Omental fat pad (tissue), 4 donors: ENCODE data around the gene MAP3K5. TPM values are rescaled to one million over a fixed set of nuclear protein-coding genes. Genes with fewer than 3 reads are reported as not detected.

Source experiments
- ATAC-seq: fragments of 150-250 bp; one replicate; pipeline ENCODE4 v1.9.1; 2016; ENCODE audit warnings: mild to moderate bottlenecking, moderate library complexity; ENCODE audit not compliant: low FRiP score
- DNase-seq: peaks from one replicate; pipeline ENCODE4 v3.0.0-alpha.2; 2019; ENCODE audit warnings: low spot score
- total RNA-seq, 4 donors: library from RNA; depleted of rRNA; stranded (reverse); fragments of >200 nt; gene quantifications; one replicate each; pipeline ENCODE4 v1.1.0, GENCODE V29; 2016
- TF ChIP-seq, protein P1 (sequence below), 3 donors: fragments of 450-650 bp; IDR thresholded peaks; one replicate each; pipeline ENCODE4 v1.5.1; 2016 to 2017; ENCODE audit warnings: antibody characterized with exemption in 3 of 3, mild to moderate bottlenecking in 3 of 3, moderate library complexity in 2 of 3

The MAP3K5 gene
- total RNA-seq, 4 donors from 2014 or later = 31.4 to 53.0 (median 47.2) TPM

DNA sequence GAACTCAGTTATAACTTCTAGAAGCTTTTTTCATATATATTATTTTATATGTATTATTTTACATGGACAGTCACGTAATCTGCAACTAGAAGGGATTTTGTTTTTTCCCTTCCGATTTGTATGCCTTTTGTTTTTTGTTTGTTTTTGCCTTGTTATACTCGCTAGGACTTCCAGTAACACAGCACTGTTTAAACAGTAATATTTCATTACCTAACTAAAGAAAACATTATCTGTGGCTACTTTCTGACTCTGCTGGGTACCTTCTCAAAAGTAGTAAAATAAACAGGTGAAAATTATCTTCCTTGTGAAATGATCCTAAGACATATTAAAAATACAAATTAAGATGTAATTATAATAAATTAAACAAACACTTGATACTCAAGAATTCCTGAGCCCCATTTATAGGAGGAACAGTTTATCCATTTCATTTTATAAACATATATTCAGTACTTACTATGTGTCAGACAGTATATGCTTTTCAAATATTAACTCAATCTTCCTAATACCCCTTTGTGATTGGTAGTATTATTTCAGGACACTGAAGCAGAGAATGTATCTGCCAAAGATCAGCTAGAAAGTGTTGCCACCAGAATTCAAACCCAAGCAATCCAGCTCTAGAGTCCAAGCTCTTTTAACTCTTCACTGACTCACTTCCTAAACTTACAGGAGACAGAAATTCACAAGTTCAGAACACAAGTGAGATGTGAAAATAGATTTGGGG, 65.3 kb downstream of the MAP3K5 start:
- ATAC-seq = no peak
- DNase-seq = no peak
- TF ChIP-seq, protein P1, sequence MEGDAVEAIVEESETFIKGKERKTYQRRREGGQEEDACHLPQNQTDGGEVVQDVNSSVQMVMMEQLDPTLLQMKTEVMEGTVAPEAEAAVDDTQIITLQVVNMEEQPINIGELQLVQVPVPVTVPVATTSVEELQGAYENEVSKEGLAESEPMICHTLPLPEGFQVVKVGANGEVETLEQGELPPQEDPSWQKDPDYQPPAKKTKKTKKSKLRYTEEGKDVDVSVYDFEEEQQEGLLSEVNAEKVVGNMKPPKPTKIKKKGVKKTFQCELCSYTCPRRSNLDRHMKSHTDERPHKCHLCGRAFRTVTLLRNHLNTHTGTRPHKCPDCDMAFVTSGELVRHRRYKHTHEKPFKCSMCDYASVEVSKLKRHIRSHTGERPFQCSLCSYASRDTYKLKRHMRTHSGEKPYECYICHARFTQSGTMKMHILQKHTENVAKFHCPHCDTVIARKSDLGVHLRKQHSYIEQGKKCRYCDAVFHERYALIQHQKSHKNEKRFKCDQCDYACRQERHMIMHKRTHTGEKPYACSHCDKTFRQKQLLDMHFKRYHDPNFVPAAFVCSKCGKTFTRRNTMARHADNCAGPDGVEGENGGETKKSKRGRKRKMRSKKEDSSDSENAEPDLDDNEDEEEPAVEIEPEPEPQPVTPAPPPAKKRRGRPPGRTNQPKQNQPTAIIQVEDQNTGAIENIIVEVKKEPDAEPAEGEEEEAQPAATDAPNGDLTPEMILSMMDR (IDR thresholded peaks at IDR 0.05) = no peak

DNA sequence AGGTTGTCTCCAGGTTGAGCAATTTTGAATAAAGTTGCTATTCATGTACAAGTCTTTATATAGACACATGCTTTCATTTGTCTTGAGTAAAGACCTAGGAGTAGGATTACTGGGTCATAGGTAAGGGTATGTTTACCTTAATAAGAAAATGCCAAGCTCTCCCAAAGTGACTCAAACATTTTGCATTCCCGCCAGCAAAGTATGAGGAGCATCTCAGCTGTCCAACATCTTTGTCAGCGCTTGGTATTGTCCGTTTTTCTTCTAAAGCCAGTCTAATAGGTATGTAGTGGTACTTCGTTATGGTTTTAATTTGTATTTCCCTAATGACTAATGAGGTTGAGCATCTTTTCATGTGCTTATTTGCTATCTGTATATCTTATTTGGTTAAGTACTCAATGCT, 67.2 kb downstream of the MAP3K5 start:
- TF ChIP-seq, protein P1 (IDR thresholded peaks at IDR 0.05) = no peak
- no peak for DNase-seq
- ATAC-seq = no peak

DNA sequence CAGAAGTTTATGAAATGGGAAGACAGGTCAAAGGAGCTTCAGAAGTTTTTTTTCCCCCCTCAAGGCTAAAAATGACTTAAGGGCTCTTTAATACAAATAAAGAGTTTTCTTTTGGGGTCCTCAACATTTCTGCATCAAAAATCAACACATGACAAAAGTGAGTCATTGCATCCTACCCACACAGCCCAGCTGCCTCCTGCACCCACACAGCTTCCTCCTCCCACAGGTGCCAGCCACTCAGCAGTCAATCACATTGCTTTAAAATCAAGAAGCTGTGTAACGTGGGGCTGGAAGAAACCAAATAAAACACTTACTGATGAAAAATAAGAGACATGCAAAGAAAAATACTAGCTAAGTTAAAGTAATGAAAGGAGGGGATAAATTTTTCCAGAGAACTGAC, 68.5 kb downstream of the MAP3K5 start:
- TF ChIP-seq, protein P1 (IDR thresholded peaks at IDR 0.05) = no peak
- DNase-seq (no peak), ATAC-seq (no peak)

DNA sequence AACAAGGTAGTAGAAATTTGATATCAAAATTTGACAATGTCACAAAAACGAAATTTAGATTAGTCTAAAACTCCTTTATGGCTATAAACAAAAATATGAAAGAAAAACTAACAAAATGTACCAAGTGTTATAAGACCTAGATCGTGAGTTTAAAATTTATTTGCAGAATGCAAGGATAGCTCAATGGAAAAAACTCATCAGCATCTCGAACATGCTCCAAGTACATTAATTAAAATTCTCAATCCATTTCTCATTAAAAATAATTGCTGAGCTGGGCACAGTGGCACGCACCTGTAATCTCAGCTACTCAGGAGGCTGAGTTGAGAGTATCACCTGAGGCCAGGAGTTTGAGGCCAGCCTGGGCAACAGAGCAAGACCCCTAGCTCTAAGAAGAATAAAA, 70.8 kb downstream of the MAP3K5 start:
- no peak for DNase-seq
- no peak for ATAC-seq
- TF ChIP-seq, protein P1 (IDR thresholded peaks at IDR 0.05) = no peak

DNA sequence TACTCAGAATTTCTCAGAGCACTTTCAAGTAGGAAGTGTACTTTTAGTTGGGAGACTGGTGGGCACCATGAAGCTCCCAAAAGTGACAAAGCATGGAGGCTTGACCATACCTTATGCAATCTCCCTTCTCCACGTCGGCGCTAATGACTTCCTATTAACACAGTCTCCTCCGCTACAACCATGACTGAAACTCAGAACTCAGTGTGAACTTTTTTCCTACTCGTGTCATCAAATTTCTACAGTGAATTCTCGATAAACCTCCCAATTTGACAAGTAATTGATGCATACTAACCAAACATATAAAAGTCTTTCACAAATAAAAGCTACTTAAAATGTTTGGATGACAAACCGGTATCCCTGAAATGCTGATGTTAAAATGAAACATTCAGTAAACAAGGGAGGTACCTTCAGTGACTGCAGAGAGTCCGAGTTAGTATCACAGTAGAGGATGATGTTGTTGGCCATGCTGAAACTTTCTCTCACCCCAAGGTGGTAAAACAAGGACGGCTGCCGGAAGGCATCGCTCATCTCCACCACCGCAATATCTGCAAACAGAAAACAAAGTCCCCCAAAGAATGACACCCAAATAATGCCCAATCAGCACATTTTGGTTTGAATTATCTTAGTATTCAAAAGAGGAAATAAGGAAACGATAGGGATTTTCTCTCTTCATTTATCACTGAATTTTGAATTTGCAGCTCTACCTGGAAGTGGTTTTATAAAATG, 72.1 kb downstream of the MAP3K5 start:
- DNase-seq (no peak), ATAC-seq (no peak)
- TF ChIP-seq, protein P1 (IDR thresholded peaks at IDR 0.05) = no peak

DNA sequence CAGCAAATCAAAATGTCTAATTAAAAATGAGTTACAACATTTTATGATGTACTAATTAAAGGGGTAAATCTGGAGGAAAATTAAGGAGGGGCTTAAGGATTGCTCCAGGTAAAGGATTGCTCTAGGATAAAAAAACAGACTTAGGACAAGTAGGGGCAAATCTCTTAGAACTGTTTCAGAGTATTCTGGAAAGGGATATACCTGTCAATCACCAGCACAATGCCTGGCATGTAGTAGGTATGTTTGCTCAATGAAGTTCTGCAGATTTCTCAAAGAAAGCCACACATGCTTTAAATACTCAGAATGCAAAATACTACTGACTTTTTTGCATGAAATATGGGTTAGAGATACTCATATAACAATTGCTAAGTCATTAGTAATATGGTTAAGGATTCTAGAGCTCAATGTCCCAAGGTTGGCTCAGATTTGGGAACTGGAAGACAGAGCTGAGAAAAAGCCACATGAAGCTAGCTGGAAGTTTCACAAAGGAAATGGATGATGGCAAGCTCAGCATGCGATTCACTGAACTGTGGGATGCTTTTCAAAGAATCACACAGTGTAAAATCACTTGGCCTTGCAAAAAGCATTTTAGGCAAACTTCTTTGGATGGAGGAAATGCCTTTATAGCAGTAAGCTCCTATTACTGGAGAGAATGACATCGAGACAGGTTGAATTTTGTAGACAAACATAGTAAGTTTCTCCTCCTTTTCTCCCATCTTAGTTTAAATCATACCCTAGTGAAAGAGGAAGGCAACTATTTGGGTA, 72.8 kb downstream of the MAP3K5 start:
- TF ChIP-seq, protein P1 (IDR thresholded peaks at IDR 0.05) = no peak
- no peak for ATAC-seq
- DNase-seq = no peak
